Cardiac fibroblast (primary cell): Measurements from ENCODE around the gene CCL16.
A peak's percentile ranks its signal among the peaks of the same experiment; 100 is the strongest.
"Not testable (repeated sequence)": the region's sequence is repeated elsewhere in the genome, so short reads cannot be mapped to it uniquely, and the experiment has no call there.

ENCODE experiments used
- DNase-seq, 2 donors: peaks; one replicate each; pipeline versions ENCODE4 v3.0.0 to v3.0.0-alpha.2; 2010; ENCODE audit warnings: low read depth in 2 of 2
- H3K4me3 ChIP-seq, 2 donors: replicated peaks in 1 of 2; 1 replicate in 1 of 2; 2 replicates in 1 of 2; pipeline ENCODE4 v1.5.1; 2011; ENCODE audit warnings: low read depth in 2 of 2, low read length in 2 of 2, mild to moderate bottlenecking in 2 of 2, moderate library complexity in 1 of 2
- TF ChIP-seq, protein P1 (sequence below): IDR thresholded peaks from one replicate; pipeline ENCODE4 v1.5.1; 2011; ENCODE audit warnings: low read depth, mild to moderate bottlenecking, low read length, inconsistent platforms

CCL16 gene

DNA sequence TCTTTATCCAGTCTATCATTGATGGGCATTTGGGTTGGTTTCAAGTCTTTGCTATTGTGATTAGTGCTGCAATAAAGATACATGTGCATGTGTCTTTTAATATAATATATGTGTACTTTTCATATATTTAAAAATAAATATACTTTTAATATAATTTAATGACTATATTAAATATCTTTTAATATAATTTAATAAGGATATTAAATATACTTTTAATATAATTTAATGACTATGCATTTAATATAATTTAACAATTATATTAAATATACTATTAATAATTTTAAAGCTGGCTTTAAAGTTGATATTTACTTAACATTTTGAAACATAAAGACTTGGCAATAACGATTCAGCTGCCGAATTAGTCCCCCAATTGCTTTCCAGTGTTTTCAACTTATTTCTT is 35.3 kb upstream of the CCL16 start:
- H3K4me3 ChIP-seq: no peak overlapping the region
- DNase-seq: no peak
- TF ChIP-seq, protein P1, sequence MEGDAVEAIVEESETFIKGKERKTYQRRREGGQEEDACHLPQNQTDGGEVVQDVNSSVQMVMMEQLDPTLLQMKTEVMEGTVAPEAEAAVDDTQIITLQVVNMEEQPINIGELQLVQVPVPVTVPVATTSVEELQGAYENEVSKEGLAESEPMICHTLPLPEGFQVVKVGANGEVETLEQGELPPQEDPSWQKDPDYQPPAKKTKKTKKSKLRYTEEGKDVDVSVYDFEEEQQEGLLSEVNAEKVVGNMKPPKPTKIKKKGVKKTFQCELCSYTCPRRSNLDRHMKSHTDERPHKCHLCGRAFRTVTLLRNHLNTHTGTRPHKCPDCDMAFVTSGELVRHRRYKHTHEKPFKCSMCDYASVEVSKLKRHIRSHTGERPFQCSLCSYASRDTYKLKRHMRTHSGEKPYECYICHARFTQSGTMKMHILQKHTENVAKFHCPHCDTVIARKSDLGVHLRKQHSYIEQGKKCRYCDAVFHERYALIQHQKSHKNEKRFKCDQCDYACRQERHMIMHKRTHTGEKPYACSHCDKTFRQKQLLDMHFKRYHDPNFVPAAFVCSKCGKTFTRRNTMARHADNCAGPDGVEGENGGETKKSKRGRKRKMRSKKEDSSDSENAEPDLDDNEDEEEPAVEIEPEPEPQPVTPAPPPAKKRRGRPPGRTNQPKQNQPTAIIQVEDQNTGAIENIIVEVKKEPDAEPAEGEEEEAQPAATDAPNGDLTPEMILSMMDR: no peak

DNA sequence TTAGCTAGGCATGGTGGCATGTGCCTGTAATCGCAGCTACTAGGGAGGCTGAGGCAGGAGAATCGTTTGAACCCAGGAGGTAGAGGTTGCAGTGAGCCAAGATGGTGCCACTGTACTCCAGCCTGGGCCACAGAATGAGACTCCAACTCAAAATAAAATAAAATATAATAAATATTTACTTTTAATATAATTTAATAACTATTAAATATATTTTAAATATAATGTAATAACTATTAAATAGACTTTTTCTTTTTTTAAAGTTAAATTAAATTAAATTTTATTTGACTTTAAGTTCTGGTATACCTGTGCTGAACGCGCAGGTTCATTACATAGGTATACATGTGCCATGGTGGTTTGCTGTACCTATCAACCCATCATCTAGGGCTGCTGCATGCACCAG is 34.6 kb upstream of the CCL16 start:
- DNase-seq, H3K4me3 ChIP-seq: not testable (repeated sequence)

DNA sequence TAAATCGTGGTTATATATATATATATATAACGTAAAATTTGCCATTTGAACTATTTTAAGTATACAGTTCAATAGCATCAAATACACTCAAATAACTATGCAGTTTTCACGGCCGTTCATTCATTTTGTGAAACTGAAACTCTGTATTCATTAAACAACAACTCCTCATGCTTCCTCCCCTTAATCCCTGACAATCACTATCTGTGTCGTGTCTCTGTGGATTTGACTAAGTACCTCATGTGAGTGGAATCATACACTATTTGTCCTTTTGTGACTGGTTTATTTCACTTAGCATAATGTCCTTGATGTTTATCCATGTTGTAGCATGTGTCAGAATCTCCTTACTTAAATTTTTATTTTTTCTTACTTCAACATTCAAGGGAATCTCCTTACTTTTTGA is 33.6 kb upstream of the CCL16 start:
- no peak for DNase-seq
- no peak overlapping the region for H3K4me3 ChIP-seq
- TF ChIP-seq, protein P1: no peak

DNA sequence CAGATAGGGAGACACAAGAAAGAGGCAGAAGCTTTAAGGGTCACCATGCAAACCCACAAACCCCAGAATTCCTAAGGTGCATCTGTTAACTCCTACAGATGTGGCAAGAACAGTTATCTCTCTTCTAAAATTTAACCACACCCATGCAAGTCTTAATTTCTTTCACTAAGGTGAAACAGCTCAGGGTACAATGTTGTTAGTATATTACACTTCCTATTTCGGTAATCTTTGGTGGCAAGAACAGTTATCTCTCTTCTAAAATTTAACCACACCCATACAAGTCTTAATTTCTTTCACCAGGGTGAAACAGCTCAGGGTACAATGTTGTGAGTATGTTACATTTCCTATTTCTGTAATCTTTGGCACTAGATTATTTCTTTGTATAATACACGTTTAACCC is 29.9 kb upstream of the CCL16 start:
- TF ChIP-seq, protein P1: no peak
- no peak overlapping the region for H3K4me3 ChIP-seq
- no peak for DNase-seq

DNA sequence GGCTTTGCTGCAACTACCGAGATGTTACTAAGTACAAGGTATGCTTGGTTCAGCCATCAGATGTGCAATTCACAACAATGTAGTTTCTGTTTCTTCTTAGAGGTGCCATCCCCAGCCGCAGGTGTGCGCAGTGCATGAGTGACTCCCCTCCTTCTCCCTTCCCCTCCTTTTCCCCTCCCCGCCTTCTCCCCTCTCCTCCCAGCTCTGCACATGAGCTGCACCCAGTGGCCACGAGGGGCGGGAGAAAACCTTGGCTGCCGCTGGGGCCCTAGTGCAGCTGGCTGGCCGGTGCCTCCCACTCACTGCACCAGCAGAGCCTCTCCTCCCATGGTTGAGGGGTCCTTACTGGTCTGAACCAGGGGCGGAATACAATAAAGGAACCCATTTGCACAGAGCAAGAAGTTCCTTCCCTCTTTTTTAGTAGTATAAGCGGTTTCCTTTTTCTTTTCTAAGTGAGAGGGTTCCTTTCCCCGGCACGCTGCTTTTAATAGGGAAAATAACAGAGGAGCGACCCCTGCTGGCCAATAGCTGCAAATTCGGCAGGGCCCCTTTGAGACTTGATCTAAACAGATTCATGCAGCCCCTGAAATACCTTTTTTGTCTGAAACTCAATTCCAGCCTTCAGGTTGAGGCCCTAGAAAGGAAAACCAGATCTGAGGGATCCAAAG is 27.8 kb upstream of the CCL16 start:
- DNase-seq: peak; percentile 21 to 47
- TF ChIP-seq, protein P1: peak; percentile 59
- H3K4me3 ChIP-seq: no peak overlapping the region

DNA sequence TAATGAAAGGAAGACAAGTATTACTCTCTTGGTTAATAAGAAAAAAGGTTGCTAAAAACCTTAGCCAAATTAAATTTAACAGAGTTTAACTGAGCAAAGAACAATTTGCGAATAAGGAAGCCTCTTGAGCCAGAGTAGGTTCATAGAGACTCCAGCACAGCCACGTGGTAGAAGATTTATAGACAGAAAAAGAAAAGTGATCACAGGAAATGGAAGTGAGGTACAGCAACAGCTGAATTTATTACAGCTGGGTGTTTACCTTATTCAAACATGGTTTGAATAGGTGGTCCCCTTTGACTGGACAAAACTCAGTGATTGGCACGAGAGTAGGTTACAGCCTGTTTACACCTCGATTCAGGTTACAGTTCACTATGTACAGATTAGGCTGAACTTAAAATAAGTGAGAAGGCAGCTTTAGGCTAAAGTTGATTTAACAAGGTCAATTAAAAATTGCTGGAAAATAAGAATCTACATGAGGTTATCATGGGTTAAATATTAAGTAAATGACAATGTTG is 23.4 kb upstream of the CCL16 start:
- TF ChIP-seq, protein P1: no peak
- no peak for DNase-seq
- no peak overlapping the region for H3K4me3 ChIP-seq

DNA sequence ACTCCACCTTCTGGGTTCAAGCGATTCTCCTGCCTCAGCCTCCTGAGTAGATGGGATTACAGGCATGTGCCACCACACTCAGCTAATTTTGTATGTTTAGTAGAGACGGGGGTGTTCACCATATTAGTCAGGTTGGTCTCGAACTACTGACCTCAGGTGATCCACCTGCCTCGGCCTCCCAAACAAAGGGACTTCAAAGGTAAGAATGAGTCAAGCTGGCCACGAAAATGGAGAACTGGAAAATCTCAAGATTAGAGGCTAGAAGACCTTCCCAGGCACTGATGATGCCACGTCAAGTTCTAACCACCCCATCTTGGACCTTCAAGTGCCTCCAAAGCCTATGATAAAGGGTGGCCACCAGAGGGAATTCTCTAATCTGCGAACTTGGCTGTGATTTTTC is 21.3 kb upstream of the CCL16 start:
- no peak for DNase-seq
- TF ChIP-seq, protein P1: no peak
- H3K4me3 ChIP-seq: no peak overlapping the region
